IPS-18c (cell line): ENCODE results near the gene KIF26A.

Experiments used
- H3K4me3 ChIP-seq: 2 replicates; pipeline ENCODE4 v1.7.0; 2013; ENCODE audit warnings: low read depth, mild to moderate bottlenecking, low read length, moderate library complexity; ENCODE audit not compliant: insufficient read depth
- H3K9me3 ChIP-seq: one replicate; pipeline ENCODE4 v1.6.1; 2013; ENCODE audit warnings: mild to moderate bottlenecking, low read length, moderate library complexity; ENCODE audit not compliant: control insufficient read depth, insufficient read depth

The KIF26A gene

GRCh38 chr14:104108570-104109541 lies 29.5 kb upstream of the KIF26A start:
- no peak overlapping the region for H3K4me3 ChIP-seq

GRCh38 chr14:104109731-104110361 lies 28.5 kb upstream of the KIF26A start:
- H3K9me3 ChIP-seq: no peaks in the 10 kb centered on the region
- no peak overlapping the region for H3K4me3 ChIP-seq

More at GRCh38 chr14:104108570-104109541, 29.5 kb upstream of the KIF26A start:
- no peaks in the 10 kb centered on the region for H3K9me3 ChIP-seq

- H3K9me3 ChIP-seq: no peaks in the 10 kb centered on the region
Measured at GRCh38 chr14:104110491-104111209, 27.7 kb upstream of the KIF26A start.

GRCh38 chr14:104111301-104112112 lies 26.9 kb upstream of the KIF26A start:
- Histone ChIP-seq H3K4me3 (no peak overlapping the region), H3K9me3 (no peaks in the 10 kb centered on the region)

More at GRCh38 chr14:104110491-104111209, 27.7 kb upstream of the KIF26A start:
- H3K4me3 ChIP-seq: no peak overlapping the region

GRCh38 chr14:104112113-104112505 lies 26.3 kb upstream of the KIF26A start:
- H3K9me3 ChIP-seq: no peaks in the 10 kb centered on the region
- H3K4me3 ChIP-seq: no peak overlapping the region

- no peaks in the 10 kb centered on the region for H3K9me3 ChIP-seq
- no peak overlapping the region for H3K4me3 ChIP-seq
Measured at GRCh38 chr14:104112609-104113571, 25.5 kb upstream of the KIF26A start.

- H3K9me3 ChIP-seq: no peaks in the 10 kb centered on the region
- no peak overlapping the region for H3K4me3 ChIP-seq
Measured at GRCh38 chr14:104113631-104114420, 24.6 kb upstream of the KIF26A start.

- H3K4me3 ChIP-seq: no peak overlapping the region
- H3K9me3 ChIP-seq: no peaks in the 10 kb centered on the region
Measured at GRCh38 chr14:104114421-104115130, 23.8 kb upstream of the KIF26A start.

GRCh38 chr14:104115131-104115600 lies 23.2 kb upstream of the KIF26A start:
- Histone ChIP-seq H3K4me3 (no peak overlapping the region), H3K9me3 (no peaks in the 10 kb centered on the region)

- 0 out of 2 replicates have a peak overlapping the region, but pooled peaks have one; percentile 51 for H3K4me3 ChIP-seq
- no peaks in the 10 kb centered on the region for H3K9me3 ChIP-seq
Measured at GRCh38 chr14:104115691-104116287, 22.6 kb upstream of the KIF26A start.

- Histone ChIP-seq H3K9me3 (no peaks in the 10 kb centered on the region), H3K4me3 (peak overlapping the region; percentile 51; the same call in 1 of the 2 replicates)
Measured at GRCh38 chr14:104116288-104116755, 22.1 kb upstream of the KIF26A start.

GRCh38 chr14:104116756-104117340 lies 21.5 kb upstream of the KIF26A start:
- Histone ChIP-seq H3K9me3 (no peaks in the 10 kb centered on the region), H3K4me3 (peak overlapping the region; percentile 51)

GRCh38 chr14:104117341-104118005 lies 20.9 kb upstream of the KIF26A start:
- H3K9me3 ChIP-seq: no peaks in the 10 kb centered on the region
- peak overlapping the region; percentile 51 for H3K4me3 ChIP-seq
